PC-3 (cell line): Measurements from ENCODE around the gene GPR45. TPM values are rescaled to one million over a fixed set of nuclear protein-coding genes. Genes with fewer than 3 reads are reported as not detected.

Experiments
- ATAC-seq: fragments of 200-7000 bp; cut with Tn5 transposase; 2 replicates; pipeline ENCODE4 v1.9.1; 2020; ENCODE audit warnings: mild to moderate bottlenecking, moderate library complexity
- BruUV-seq: library from RNA; stranded (reverse); fragments of 400-500 nt; replicated peaks from 2 replicates; lab custom pipeline; 2021; lab: Mats Ljungman, UMichigan
- CTCF ChIA-PET: fragments of 300-600 bp; sonication (Branson Sonifier 250); formaldehyde crosslinking; loops from one replicate; lab custom pipeline; 2022; ENCODE audit warnings: antibody characterized with exemption; lab: Charles Lee
- POLR2A ChIA-PET: fragments of 300-600 bp; sonication (Branson Sonifier 250); formaldehyde crosslinking; loops from one replicate; lab custom pipeline; 2022; ENCODE audit warnings: antibody characterized with exemption; ENCODE audit not compliant: unreplicated experiment; lab: Charles Lee
- DNase-seq: peaks from one replicate; pipeline ENCODE4 v3.0.0-alpha.2; 2015
- H2AFZ ChIP-seq: fragments of 300-600 bp; sonication (generic); 2 replicates; pipeline ENCODE4 v1.6.0; 2016; ENCODE audit warnings: antibody characterized with exemption, low read length
- H3F3A ChIP-seq: fragments of 300-600 bp; sonication (generic); one replicate; pipeline ENCODE4 v1.6.0; 2017; ENCODE audit warnings: antibody characterized with exemption, low read length, control low read depth, mild to moderate bottlenecking; ENCODE audit not compliant: unreplicated experiment
- H3K27ac ChIP-seq: fragments of 300-600 bp; sonication (generic); 2 replicates; pipeline ENCODE4 v1.5.1; 2016; ENCODE audit warnings: mild to moderate bottlenecking, low read length
- H3K27me3 ChIP-seq: fragments of 300-600 bp; sonication (generic); 2 replicates; pipeline ENCODE4 v1.6.1; 2016; ENCODE audit warnings: low read length, mixed read lengths
- H3K36me3 ChIP-seq: fragments of 300-600 bp; sonication (generic); 2 replicates; pipeline ENCODE4 v1.6.1; 2016; ENCODE audit warnings: low read depth, mixed run types, low read length, mixed read lengths
- H3K4me1 ChIP-seq: fragments of 300-600 bp; sonication (generic); 2 replicates; pipeline ENCODE4 v1.5.1; 2016; ENCODE audit warnings: low read length; ENCODE audit not compliant: insufficient read depth
- H3K4me2 ChIP-seq: fragments of 300-600 bp; sonication (generic); 2 replicates; pipeline ENCODE4 v1.6.0; 2016; ENCODE audit warnings: low read length
- H3K4me3 ChIP-seq: fragments of 300-600 bp; sonication (generic); 2 replicates; pipeline ENCODE4 v1.5.1; 2016; ENCODE audit warnings: mild to moderate bottlenecking, low read length, mixed read lengths
- H3K79me2 ChIP-seq: fragments of 300-600 bp; sonication (generic); 2 replicates; pipeline ENCODE4 v1.6.1; 2017; ENCODE audit warnings: low read length, mixed read lengths
- H3K9ac ChIP-seq: fragments of 300-600 bp; sonication (generic); 2 replicates; pipeline ENCODE4 v1.6.0; 2016; ENCODE audit warnings: mild to moderate bottlenecking, low read length
- H3K9me2 ChIP-seq: fragments of 300-600 bp; sonication (generic); replicated peaks from 2 replicates; pipeline ENCODE4 v1.6.1; 2016; ENCODE audit warnings: mixed run types, low read length, mixed read lengths
- H3K9me3 ChIP-seq: fragments of 300-600 bp; sonication (generic); 2 replicates; pipeline ENCODE4 v1.6.1; 2016; ENCODE audit warnings: low read length, mixed read lengths
- H4K20me1 ChIP-seq: fragments of 300-600 bp; sonication (generic); 2 replicates; pipeline ENCODE4 v1.6.1; 2016; ENCODE audit warnings: low read length, mixed read lengths
- CTCF ChIP-seq: fragments of 300-600 bp; sonication (generic); conservative IDR thresholded peaks from 2 replicates; pipeline ENCODE4 v1.5.1; 2017; ENCODE audit warnings: antibody characterized with exemption, low read depth, mild to moderate bottlenecking, low read length
- EZH2 ChIP-seq: fragments of 300-600 bp; sonication (generic); IDR thresholded peaks from one replicate; pipeline ENCODE4 v1.6.1; 2017; ENCODE audit warnings: antibody characterized with exemption, mild to moderate bottlenecking, low read length; ENCODE audit not compliant: unreplicated experiment
- EZH2phosphoT487 ChIP-seq: fragments of 300-600 bp; sonication (generic); IDR thresholded peaks from 2 replicates; pipeline ENCODE4 v1.6.1; 2018; ENCODE audit warnings: mild to moderate bottlenecking, antibody characterized with exemption, low read length, borderline replicate concordance
- intact Hi-C: fragments of 100-400 bp; cut with micrococcal nuclease; formaldehyde crosslinking; loops from 2 replicates; pipeline ENCODE4 v1.9.0; 2023
- total RNA-seq: library from RNA; depleted of rRNA; stranded (reverse); fragments of >200 nt; gene quantifications from 2 replicates; pipeline ENCODE4 v1.2.3, GENCODE V29; 2014

The GPR45 gene
- total RNA-seq, 1 experiment from 2014 or later, result not detected

GRCh38 chr2:105262651-105263091, 21.1 kb downstream of the GPR45 start:
- ChIA-PET POLR2A (no interaction called here), CTCF (interaction anchor here (0.7 kb wide), 1 partner anchor 27 kb away, joined by 4 read pairs; no protein-coding TSS in a partner anchor)
- no peaks in the 10 kb centered on the region for H3K4me1 ChIP-seq
- H3K79me2 ChIP-seq, result no peaks in the 10 kb centered on the region
- no peaks in the 10 kb centered on the region for H4K20me1 ChIP-seq
- TF ChIP-seq EZH2 (no peak), CTCF (no peak), EZH2phosphoT487 (no peak)
- intact Hi-C loops, result no loop called here
- no TSS peak for BruUV-seq
- no peaks in the 10 kb centered on the region for H3K9me2 ChIP-seq
- no peak overlapping the region for H3K4me3 ChIP-seq
- H2AFZ ChIP-seq, result no peak overlapping the region
- H3K9me3 ChIP-seq, result no peaks in the 10 kb centered on the region
- H3K27ac ChIP-seq, result no peak overlapping the region
- H3K36me3 ChIP-seq, result peaks cover 6% of the 10 kb centered on the region; the same call in 1 of the 2 replicates
- no peak overlapping the region for H3K9ac ChIP-seq
- H3K4me2 ChIP-seq, result no peak overlapping the region
- H3K27me3 ChIP-seq, result no peaks in the 10 kb centered on the region
- no peak for DNase-seq
- ATAC-seq, result no peak
- H3F3A ChIP-seq, result no peaks in the 10 kb centered on the region

- H3K4me2 ChIP-seq, result no peak overlapping the region
- H3K27me3 ChIP-seq, result no peaks in the 10 kb centered on the region
- H3K4me1 ChIP-seq, result no peaks in the 10 kb centered on the region
- CTCF ChIA-PET, result no interaction called here
- H3F3A ChIP-seq, result no peaks in the 10 kb centered on the region
- DNase-seq (no peak), ATAC-seq (no peak)
- H3K9me3 ChIP-seq, result no peaks in the 10 kb centered on the region
- H3K4me3 ChIP-seq, result no peak overlapping the region
- intact Hi-C loops, result no loop called here
- peaks cover 11% of the 10 kb centered on the region; the same call in 1 of the 2 replicates for H3K36me3 ChIP-seq
- H3K9ac ChIP-seq, result no peak overlapping the region
- H4K20me1 ChIP-seq, result no peaks in the 10 kb centered on the region
- no peaks in the 10 kb centered on the region for H3K79me2 ChIP-seq
- H2AFZ ChIP-seq, result no peak overlapping the region
- POLR2A ChIA-PET, result no interaction called here
- TF ChIP-seq EZH2phosphoT487, result no peak
- TF ChIP-seq CTCF, result no peak
- no peak for TF ChIP-seq EZH2
- no peak overlapping the region for H3K27ac ChIP-seq
- no peaks in the 10 kb centered on the region for H3K9me2 ChIP-seq
- BruUV-seq, result no TSS peak
Measured at GRCh38 chr2:105269426-105269825, 27.9 kb downstream of the GPR45 start.

- Histone ChIP-seq H3K79me2 (no peaks in the 10 kb centered on the region), H3K9me3 (no peaks in the 10 kb centered on the region), H3K9ac (no peak overlapping the region), H3K9me2 (no peaks in the 10 kb centered on the region), H3K27me3 (no peaks in the 10 kb centered on the region), H3K36me3 (peaks cover 8% of the 10 kb centered on the region; the same call in 1 of the 2 replicates), H3K4me3 (no peak overlapping the region), H3F3A (no peaks in the 10 kb centered on the region), H3K27ac (no peak overlapping the region), H2AFZ (no peak overlapping the region), H4K20me1 (no peaks in the 10 kb centered on the region), H3K4me2 (no peak overlapping the region), H3K4me1 (no peaks in the 10 kb centered on the region)
- ATAC-seq, result no peak
- intact Hi-C loops, result no loop called here
- DNase-seq, result no peak
- TF ChIP-seq EZH2, result no peak
- no peak for TF ChIP-seq EZH2phosphoT487
- ChIA-PET POLR2A (no interaction called here), CTCF (no interaction called here)
- no TSS peak for BruUV-seq
Measured at GRCh38 chr2:105271393-105272045, 30.0 kb downstream of the GPR45 start.
